ENCODE results near the gene UGGT2. TPM values are rescaled to one million over a fixed set of nuclear protein-coding genes. Genes with fewer than 3 reads are reported as not detected.
"Not testable (repeated sequence)": the region's sequence is repeated elsewhere in the genome, so short reads cannot be mapped to it uniquely, and the experiment has no call there.

UGGT2 gene
- 19.9 and 34.0 TPM in 2 replicates for total RNA-seq (2014; rRNA removed; shearing (Covaris generic))

- peak; percentile 84 for DNase-seq (ENCODE audit: low spot score)
These were observed at the start of gene UGGT2 for GRCh38 chr13:96053003-96053703. UGGT2 (minus strand) TSS chr13:96053401; CDS start chr13:96053312, 89 bp downstream.

- DNase-seq (ENCODE audit: low spot score): no peak
These were observed 47.4 kb upstream of the UGGT2 start for GRCh38 chr13:96100457-96101220.

- no peak for DNase-seq (ENCODE audit: low spot score)
These were observed 40.2 kb upstream of the UGGT2 start for GRCh38 chr13:96093296-96094006.

- DNase-seq (ENCODE audit: low spot score): no peak
These were observed 38.2 kb upstream of the UGGT2 start for GRCh38 chr13:96091164-96092117.

GRCh38 chr13:96090240-96091101, 37.3 kb upstream of the UGGT2 start:
- DNase-seq (ENCODE audit: low spot score): no peak

- peak; percentile 14 for DNase-seq (ENCODE audit: low spot score)
These were observed 36.6 kb upstream of the UGGT2 start, which contains the start of gene HS6ST3 for GRCh38 chr13:96089749-96090239. HS6ST3 (plus strand) TSS chr13:96090107.

- no peak for DNase-seq (ENCODE audit: low spot score)
These were observed 35.9 kb upstream of the UGGT2 start for GRCh38 chr13:96089139-96089538.

GRCh38 chr13:96086736-96087135, 33.5 kb upstream of the UGGT2 start:
- no peak for DNase-seq (ENCODE audit: low spot score)

- DNase-seq (ENCODE audit: low spot score): no peak
These were observed 29.4 kb upstream of the UGGT2 start for GRCh38 chr13:96082640-96083039.

GRCh38 chr13:96081888-96082287, 28.7 kb upstream of the UGGT2 start:
- no peak for DNase-seq (ENCODE audit: low spot score)

GRCh38 chr13:96080676-96081075, 27.5 kb upstream of the UGGT2 start:
- no peak for DNase-seq (ENCODE audit: low spot score)

GRCh38 chr13:96075953-96076543, 22.8 kb upstream of the UGGT2 start:
- no peak for DNase-seq (ENCODE audit: low spot score)

- DNase-seq (ENCODE audit: low spot score): no peak
These were observed 19.2 kb upstream of the UGGT2 start for GRCh38 chr13:96072392-96072791.

GRCh38 chr13:96071504-96071903, 18.3 kb upstream of the UGGT2 start:
- DNase-seq (ENCODE audit: low spot score): no peak

- no peak for DNase-seq (ENCODE audit: low spot score)
These were observed 15.5 kb upstream of the UGGT2 start for GRCh38 chr13:96068729-96069128.

- no peak for DNase-seq (ENCODE audit: low spot score)
These were observed 12.6 kb upstream of the UGGT2 start for GRCh38 chr13:96065849-96066248.

GRCh38 chr13:96052656-96053002, 572 bp downstream of the UGGT2 start:
- peak; percentile 56 for DNase-seq (ENCODE audit: low spot score)

- not testable (repeated sequence) for DNase-seq (ENCODE audit: low spot score)
These were observed 1.3 kb downstream of the UGGT2 start for GRCh38 chr13:96051946-96052345.

- not testable (repeated sequence) for DNase-seq (ENCODE audit: low spot score)
These were observed 1.7 kb downstream of the UGGT2 start for GRCh38 chr13:96051491-96051890.

GRCh38 chr13:96050955-96051354, 2.2 kb downstream of the UGGT2 start:
- DNase-seq (ENCODE audit: low spot score): not testable (repeated sequence)
